ENCODE results near the gene FBXO11. TPM values are rescaled to one million over a fixed set of nuclear protein-coding genes. Genes with fewer than 3 reads are reported as not detected.
A peak's percentile ranks its signal among the peaks of the same experiment; 100 is the strongest.
"Not testable (repeated sequence)": the region's sequence is repeated elsewhere in the genome, so short reads cannot be mapped to it uniquely, and the experiment has no call there.

Gene FBXO11
- total RNA-seq, 1 donor from 2014 or later: 69.3 TPM

DNA sequence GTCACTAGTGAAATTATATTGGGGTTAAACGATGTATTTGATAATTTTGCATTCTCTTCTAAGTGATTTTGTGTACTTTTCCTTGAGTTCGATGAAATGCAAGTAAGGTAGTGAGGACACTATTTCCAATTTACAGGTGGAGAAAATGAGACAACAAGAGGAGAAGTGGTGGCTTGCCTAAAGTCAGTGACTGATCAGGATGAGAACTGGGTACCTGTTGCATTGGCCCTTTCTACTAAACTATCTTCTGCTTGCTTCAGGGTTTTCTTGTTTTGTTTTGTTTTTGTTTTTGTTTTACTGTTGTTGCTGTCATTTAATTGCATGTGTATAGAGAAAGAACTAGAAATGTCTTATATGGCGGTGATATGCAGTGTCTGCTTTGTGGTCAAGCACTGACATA, 31.4 kb upstream of the FBXO11 start:
- Histone ChIP-seq H3K9me3 (no peaks in the 10 kb centered on the region), H3K36me3 (no peaks in the 10 kb centered on the region), H3K27me3 (no peaks in the 10 kb centered on the region), H3K4me1 (no peaks in the 10 kb centered on the region), H3K27ac (no peak overlapping the region), H3K4me3 (no peak overlapping the region)
- intact Hi-C loops (cut with DNase I): no loop called here
- TF ChIP-seq, protein P1, sequence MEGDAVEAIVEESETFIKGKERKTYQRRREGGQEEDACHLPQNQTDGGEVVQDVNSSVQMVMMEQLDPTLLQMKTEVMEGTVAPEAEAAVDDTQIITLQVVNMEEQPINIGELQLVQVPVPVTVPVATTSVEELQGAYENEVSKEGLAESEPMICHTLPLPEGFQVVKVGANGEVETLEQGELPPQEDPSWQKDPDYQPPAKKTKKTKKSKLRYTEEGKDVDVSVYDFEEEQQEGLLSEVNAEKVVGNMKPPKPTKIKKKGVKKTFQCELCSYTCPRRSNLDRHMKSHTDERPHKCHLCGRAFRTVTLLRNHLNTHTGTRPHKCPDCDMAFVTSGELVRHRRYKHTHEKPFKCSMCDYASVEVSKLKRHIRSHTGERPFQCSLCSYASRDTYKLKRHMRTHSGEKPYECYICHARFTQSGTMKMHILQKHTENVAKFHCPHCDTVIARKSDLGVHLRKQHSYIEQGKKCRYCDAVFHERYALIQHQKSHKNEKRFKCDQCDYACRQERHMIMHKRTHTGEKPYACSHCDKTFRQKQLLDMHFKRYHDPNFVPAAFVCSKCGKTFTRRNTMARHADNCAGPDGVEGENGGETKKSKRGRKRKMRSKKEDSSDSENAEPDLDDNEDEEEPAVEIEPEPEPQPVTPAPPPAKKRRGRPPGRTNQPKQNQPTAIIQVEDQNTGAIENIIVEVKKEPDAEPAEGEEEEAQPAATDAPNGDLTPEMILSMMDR (IDR thresholded peaks at IDR 0.05): no peak
- ATAC-seq (no peak), DNase-seq (no peak)

DNA sequence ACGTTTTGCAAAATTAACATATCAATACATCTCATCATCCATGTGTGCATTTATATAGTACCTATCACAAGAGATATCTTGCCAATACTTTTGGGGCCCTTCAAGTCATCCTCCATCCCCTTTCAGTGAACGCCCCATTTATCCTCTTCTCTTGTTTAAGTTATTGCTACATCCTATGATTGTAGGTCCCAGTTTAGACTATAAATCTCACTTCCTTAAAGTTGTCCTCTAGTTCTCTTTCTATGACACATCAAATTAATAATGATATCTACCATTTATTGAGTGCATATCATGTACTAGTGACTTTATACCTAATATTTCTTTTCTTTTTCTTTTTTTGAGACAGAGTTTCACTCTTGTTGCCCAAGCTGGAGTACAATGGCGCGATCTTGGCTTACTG, 28.8 kb upstream of the FBXO11 start:
- Histone ChIP-seq H3K4me1 (no peaks in the 10 kb centered on the region), H3K27me3 (no peaks in the 10 kb centered on the region), H3K27ac (no peak overlapping the region), H3K4me3 (no peak overlapping the region), H3K36me3 (no peaks in the 10 kb centered on the region), H3K9me3 (no peaks in the 10 kb centered on the region)
- TF ChIP-seq, protein P1 (IDR thresholded peaks at IDR 0.05): no peak
- peak; percentile 30 for ATAC-seq
- intact Hi-C loops (cut with DNase I): no loop called here
- no peak for DNase-seq

GRCh38 chr2:47918043-47918442, 11.7 kb upstream of the FBXO11 start:
- ATAC-seq (no peak), DNase-seq (no peak)
- no peak overlapping the region for H3K27ac ChIP-seq
- H3K27me3 ChIP-seq: no peaks in the 10 kb centered on the region
- no peaks in the 10 kb centered on the region for H3K36me3 ChIP-seq
- H3K4me1 ChIP-seq: no peaks in the 10 kb centered on the region
- intact Hi-C loops (cut with DNase I): no loop called here
- H3K4me3 ChIP-seq: no peak overlapping the region
- TF ChIP-seq, protein P1 (IDR thresholded peaks at IDR 0.05): no peak
- H3K9me3 ChIP-seq: no peaks in the 10 kb centered on the region

DNA sequence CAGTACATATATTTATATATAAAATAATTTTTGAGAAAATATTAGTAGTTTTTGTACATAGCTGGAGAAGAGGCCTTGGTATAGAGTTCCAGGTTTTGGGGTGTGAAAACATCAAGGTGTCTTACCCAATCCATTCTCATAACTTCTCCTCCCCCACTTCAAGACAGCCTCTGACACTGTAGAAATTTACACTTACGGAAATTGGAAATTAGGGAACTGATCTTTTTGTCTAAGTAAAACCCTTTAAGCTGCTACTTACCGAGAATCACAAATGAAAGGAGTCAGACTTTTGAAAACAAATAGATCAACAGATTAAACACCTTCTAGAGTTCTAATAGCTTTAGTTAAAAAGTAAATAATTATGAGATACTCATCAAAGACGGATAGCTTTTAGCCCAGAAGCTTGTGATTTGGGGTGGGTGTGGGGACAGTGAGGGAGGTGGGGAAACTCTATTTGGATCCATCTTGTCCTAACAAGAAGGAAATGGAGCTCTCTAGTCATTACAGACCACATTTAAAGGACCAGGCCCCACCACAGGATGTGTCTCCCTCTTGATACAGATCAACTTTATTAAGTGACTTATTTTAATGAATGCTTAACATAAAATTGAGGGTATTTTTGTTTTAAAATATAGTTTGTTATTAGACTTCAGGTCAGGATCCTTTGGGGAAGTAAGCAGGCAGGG, 11.1 kb upstream of the FBXO11 start:
- Histone ChIP-seq H3K27me3 (no peaks in the 10 kb centered on the region), H3K36me3 (no peaks in the 10 kb centered on the region), H3K4me1 (no peaks in the 10 kb centered on the region), H3K4me3 (no peak overlapping the region), H3K9me3 (no peaks in the 10 kb centered on the region), H3K27ac (no peak overlapping the region)
- intact Hi-C loops (cut with DNase I): no loop called here
- TF ChIP-seq, protein P1 (IDR thresholded peaks at IDR 0.05): no peak
- ATAC-seq: peak; percentile 57
- no peak for DNase-seq

- H3K9me3 ChIP-seq: no peaks in the 10 kb centered on the region
- no peaks in the 10 kb centered on the region for H3K4me1 ChIP-seq
- no peak overlapping the region for H3K27ac ChIP-seq
- no peaks in the 10 kb centered on the region for H3K27me3 ChIP-seq
- ATAC-seq (no peak), DNase-seq (no peak)
- TF ChIP-seq, protein P1 (IDR thresholded peaks at IDR 0.05): no peak
- intact Hi-C loops (cut with DNase I): no loop called here
- no peak overlapping the region for H3K4me3 ChIP-seq
- H3K36me3 ChIP-seq: no peaks in the 10 kb centered on the region
These were observed 10.1 kb upstream of the FBXO11 start for GRCh38 chr2:47916412-47916811.

- ATAC-seq; DNase-seq; H3K27ac ChIP-seq; H3K27me3 ChIP-seq; H3K36me3 ChIP-seq; H3K4me3 ChIP-seq; H3K4me1 ChIP-seq; intact Hi-C loops (cut with DNase I); H3K9me3 ChIP-seq: not testable (repeated sequence)
These were observed 4.4 kb upstream of the FBXO11 start for GRCh38 chr2:47910662-47911061.
